Stimulated activated CD8-positive, alpha-beta memory T cell treated with anti-CD3 and anti-CD28 coated beads, Interleukin-4, amount 100 ng/mL, for 24 hours (primary cell): ENCODE measurements around the gene CLEC16A.

Experiments
- DNase-seq: peaks from one replicate; pipeline ENCODE4 v3.0.0-alpha.2; 2020; ENCODE audit warnings: low read depth

The CLEC16A gene

DNA sequence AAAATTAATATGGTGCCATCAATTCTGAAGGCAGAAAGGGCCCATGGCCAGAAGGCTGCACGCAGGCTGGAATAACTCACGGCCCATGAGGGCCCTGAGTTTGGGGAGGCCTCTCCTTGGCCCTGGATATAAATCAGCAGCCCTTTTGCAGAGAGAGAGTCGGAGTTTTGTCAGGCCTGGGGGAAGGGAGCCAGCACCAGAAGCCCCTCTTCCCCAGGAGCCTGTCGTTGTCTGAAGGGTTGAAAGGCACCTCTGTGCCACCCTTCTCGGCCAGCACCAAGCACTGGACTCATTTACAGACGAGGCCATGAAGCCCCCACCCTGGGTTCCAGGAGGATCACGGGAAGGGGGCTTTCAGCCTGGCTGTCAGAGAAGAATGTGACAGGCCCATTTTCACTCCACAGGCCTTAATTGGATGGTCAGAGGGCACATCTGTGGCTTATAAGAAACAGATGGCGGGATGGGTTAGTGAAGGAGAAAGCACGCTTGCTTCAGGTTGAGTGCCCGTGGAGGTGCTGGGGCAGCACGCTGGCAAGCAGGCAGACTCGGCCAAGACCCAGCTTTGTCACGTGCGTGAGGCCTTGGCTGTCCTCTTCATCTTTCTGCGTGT is 140.6 kb downstream of the CLEC16A start:
- no peak for DNase-seq

DNA sequence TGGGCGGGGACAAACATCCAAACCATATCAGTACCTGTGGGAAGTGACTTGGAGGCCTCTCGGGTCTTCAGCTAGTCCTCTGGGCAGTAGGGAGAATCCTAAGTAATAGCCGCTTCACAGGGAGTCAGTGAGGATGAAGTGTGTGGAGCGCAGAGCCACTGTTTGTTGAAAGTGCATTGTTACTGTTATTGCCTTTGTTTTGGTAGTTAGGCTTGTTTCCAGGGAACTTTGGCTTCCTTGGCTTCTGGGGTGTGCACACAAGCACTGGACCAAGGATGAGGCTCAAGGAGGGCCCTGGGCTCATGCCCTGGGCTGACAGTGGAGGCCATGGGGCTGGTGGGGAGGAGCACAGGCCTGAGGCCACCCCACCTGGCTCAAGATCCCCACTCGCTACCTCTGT is 141.6 kb downstream of the CLEC16A start:
- DNase-seq: no peak

DNA sequence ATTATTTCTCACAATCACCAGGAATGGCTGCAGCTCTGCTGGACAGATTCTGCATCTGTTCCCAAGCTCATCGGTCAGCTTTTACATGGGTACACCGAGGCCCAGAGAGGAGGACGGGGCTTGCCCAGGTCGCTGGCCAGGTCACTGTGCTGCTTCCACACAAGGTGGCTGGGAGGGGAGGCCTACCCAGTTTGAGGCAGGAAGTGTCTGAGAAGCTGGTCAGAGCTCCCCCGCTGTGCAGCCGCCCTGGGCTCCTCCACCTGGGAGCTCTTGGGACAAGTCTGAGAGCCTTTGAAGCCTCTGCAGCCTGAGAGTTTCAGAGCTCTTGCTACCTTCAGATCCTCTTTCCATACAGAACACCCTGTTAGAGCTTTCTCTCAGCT is 143.3 kb downstream of the CLEC16A start:
- DNase-seq: no peak

DNA sequence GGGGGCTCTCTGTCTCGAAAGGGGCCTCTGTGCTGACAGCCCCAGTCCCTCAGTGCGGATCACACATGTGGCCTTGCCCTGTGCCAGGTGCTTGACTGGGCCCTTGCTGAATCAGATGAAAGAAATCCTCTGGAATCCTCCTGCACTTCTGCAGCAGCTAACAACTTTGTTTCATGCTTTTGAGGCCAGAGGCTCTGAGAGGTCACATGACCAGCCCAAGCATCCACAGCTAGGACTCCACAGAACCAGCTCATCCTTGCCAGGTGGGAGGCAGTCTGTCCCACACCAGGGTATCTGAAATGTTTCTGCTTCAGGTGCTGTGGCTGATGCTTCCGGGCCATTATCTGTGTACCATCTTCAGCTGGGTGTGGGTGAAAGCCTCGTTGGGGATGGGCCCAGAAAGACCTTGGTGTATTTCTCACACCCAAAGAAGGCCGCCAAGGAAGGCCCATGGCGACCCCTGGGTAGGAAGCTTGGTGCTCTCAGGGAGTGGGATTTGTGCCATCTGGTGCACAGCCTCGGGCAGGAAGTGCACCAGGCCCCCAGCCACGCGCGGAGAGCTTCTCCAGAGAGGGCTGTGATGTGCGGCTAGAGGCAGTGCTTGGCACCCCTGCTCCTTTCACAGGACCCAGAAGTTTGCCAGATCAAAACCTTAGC is 143.8 kb downstream of the CLEC16A start:
- no peak for DNase-seq

DNA sequence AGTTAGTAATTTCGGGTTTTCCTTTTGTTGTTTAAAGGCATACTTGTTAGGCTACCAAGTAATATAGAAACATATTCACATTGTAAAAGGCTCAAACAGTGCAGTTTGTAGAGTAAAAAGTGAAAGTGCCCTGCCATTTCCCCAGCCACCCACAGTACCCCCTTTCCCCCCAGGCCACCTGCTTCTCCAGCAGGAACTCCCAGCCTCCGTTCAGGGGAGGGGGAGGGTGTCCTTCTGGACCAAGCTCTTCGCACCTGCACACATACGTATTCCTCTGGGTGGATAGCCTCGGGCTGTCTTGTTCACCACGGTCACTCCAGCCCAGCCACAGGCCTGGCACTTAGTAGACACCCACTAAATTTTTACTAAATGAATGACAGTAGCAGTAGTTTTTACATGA is 144.5 kb downstream of the CLEC16A start:
- no peak for DNase-seq

DNA sequence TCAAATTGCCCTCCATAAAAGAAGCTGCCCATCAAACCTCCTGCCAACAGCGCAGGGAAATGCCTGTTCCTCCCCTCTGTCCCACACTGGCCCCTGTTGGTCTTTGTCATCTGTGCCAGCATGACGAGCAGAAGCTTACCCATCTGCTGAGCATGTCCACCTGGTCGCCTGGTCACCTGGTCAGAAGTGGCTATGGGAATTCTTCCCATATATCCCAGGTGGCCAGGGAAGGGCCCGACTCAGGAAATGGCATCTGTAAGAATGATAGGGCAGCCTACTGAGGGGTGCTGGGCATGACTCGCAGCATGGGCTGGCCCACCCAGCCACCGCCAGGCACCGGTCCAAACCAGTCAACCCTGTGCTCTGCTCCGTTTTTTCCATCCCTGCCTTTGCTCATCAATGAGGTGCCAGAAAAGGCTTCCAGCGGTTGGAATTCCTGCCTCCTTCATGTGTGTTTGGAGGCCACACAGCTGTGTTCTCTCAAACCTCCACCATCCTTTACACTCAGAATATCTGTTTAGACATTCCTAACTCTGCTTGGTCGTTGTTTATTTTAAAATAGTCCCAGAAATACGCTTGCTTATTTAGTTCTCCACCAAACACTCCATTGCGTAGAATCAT is 145.2 kb downstream of the CLEC16A start:
- DNase-seq: no peak

DNA sequence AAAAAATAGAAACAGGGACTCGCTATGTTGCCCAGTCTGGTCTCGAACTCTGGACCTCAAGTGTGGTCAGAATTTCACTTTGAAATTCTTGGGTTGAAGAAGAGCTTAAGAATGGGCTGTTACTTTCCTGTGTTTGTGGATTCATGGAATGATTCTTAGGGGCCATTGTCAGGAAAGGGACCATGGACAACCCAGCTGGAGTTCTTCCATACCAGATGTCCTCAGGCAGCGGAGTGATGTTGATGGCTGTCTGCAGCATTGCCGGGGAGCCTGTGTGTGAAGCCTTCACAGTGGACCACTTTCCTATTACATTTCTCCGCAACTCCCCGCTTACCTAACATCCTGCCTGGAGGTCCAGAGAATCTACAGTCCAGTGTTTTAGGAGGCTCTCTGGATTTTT is 145.9 kb downstream of the CLEC16A start:
- DNase-seq: no peak

DNA sequence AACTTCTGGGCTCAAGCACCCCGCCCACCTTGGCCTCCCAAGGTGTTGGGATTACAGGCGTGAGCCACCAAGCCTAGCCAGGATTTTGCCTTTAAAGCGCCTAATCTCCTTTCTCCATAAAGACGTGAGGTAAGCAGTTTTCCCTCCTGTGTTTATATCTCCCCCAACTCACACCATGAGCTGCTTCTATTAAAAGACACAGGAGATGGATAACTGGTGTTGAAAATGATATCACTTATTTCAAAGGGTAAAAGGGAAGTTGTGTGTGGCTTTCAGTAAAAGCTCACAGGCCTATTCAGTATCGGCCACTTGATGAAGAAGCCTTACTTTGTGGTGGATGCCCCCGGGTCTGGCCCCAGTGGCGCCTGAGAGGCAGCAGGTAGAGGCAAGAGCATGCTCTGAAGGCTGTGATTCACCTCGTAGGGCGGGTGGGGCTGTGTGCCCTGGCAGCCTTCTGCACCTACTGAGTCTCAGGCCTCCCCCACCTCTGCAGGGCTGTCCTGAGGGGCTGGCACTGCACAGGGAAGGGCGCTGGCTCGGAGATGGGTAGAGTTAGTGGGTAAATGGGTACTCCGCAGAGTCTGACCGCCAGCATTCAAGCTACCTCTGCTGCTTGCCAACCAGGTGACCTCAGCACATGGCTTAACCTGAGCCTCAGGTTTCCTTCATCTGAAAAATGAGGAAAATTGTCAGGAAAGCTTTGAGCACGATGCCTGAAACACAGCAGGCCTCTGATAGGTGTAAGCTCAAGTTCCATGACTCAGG is 146.8 kb downstream of the CLEC16A start:
- no peak for DNase-seq

DNA sequence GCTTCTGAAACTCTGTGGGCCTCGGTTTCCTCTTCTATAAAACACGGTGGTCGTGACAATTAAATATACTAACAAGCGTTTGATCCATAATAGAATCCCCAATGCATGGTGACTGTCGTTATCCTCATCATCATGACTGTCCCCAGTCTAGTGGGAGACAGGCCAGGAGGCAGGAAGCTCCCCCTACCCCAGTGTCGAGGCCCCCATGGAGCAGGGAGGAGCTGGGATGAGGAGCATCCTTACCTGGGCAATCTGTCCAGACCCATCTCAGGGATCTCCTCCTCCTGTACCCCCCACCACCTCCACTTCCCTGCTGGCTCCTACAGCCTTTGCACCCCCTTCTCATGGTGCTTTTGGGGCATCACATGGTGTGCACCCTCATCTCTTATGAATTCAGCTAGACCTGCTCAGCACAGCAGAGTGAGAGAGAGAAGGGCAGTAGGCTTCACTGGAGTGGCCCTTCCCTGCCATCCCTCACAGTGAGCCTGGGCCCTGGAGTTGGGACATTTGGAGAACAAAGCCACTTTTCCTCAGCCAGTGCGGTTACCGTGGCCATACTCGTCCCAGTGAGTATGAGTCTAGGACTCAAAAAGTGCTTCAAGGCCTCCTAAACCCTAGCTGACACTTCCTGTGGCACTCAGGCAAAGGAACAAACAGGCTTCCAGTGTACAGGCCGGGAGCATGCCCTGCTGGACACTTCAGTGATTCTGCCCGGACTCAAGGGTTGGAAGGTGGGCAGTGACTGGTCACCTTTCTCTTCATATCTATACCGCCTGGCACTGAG is 148.6 kb downstream of the CLEC16A start:
- DNase-seq: no peak

DNA sequence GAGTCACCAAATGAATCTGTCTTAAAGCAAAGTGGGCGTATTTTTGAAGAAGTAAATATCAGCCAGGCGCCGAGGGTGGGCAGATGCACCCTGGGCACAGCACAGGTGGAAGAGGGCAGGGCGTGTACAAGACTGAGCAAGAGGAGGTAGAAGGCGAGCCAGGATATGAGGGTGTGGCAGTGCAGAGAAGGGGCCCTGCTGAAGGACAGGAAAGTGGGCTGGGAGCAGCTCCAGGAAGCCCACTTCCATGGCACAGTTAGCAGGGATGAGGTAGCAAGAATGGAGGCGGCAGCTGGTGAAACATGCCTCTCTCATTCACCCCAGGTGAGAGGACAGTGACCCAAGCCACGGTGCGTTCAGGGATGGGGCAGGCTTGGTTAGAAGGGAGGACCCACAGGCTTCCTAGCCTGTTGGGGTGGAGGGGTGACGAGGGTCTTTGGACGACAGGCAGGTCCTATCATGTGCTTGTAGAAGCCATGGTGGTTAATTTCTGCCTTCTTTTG is 149.3 kb downstream of the CLEC16A start:
- no peak for DNase-seq

DNA sequence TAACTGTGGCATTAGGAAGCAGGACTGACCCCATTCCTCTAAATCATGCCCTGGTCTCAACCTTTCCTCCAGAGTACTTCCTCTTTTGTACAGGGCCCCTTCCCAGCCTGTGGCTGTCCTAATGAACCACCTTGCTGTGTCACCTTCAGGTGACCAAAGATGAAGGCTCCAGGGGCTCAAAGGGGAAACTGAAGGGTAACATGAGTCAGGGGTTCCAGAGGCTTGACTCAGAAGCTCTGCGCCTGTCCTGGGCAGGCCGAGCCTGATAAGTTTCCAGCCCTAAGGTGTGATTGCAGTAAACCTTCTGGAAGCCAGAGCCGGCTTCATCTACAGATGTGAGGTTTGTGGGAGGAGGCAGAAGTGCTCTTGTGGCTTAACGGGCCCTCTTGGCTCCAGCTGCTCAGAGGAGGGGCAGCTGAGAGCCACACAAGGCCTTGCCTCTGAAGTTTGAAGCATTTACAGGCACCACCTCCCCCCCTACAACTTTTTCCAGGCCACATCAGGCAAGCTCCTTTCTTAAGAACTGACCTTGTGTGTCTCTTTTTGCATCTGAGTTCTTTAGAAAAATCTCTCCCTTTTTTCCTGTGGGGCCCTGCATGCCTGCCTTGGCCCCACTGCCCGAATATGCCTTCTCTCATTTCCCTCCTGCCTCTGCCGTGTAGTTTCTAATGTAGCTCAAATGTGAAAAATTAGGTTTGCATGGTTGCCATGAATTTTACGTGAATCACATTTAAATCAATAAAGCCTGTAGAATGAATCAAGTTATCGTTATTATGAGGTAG is 149.9 kb downstream of the CLEC16A start:
- peak; percentile 48 for DNase-seq

DNA sequence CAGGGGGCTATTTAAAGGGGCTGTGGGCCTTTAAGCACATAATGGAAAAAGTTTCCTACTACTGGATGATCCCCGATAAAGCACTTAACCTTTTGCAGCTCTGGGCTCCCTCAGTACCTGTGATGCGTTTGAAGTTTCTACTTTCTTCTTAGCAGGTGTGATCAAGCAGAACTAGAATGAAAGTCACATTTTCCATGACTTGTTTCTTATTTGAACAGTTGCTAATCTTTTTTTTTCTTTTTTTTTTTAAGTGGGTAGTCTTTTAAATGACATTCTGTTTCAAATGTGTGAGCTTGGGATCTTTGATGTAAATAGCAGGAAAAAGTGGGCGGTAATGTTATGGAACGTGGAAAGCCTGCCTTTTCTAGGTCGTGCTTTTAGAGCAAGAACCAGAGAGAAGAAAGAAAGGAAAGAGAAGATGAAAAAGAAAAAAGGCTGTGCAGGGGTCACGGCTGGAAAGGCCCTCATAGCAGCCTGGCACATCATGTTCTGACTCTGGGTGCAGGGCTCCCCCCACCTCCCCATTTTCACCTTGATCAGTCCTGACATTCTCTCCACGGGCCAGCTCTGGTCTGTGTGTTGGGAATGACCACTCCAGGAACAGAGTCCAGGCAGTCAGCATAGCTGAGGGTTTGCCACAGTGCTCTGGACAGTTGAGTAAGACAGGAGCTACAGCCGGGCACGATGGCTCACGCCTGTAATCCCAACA is 150.6 kb downstream of the CLEC16A start:
- no peak for DNase-seq

DNA sequence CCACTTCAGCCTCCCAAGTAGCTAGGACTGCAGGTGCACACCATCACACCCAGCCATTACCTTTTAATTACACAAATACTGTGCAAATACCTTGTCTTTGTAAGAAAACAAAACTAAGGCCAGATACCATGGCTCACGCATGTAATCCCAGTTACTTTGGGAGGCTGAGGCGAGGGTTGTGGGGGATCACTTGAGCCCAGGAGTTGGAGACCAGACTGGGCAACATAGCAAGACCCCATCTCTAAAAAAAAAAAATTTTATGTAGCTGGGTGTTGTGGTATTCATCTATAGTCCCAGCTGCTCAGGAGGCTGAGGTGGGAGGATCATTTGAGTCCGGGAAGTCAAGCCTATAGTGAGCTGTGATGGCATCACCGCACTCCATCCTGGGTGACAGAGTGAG is 151.6 kb downstream of the CLEC16A start:
- no peak for DNase-seq

DNA sequence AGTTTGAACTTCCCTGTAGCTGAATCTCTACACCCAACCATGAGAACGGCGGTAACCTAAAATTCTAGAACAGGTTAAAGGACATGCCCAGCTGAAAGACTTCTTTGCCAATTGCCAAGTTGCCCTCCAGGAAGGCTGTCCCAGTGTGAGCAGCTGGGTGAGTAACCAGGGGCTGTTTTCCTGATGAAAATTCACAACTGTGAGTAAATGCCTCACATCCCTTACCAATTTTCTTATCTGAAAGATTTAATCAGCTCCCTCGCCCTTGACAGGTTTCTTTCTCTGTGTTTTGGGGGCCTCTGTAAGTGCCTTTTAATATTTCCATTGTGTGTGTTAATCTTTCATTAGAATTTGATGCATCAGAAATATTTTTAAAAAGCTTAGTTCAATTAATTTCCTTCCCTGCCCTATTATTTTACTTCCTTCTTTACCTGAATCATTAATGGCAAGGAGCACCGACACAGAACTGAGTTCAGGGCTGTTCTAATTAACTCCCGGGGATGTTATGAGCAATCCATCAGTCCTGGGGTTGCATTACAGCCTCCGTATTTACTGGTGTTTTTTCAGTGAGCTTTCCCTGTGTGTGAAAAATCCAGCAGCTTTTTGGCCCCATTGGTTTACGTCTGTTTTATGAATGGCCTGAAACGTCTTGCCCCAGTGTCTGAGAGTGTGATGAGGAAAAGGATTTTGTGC is 152.9 kb downstream of the CLEC16A start:
- DNase-seq: no peak

DNA sequence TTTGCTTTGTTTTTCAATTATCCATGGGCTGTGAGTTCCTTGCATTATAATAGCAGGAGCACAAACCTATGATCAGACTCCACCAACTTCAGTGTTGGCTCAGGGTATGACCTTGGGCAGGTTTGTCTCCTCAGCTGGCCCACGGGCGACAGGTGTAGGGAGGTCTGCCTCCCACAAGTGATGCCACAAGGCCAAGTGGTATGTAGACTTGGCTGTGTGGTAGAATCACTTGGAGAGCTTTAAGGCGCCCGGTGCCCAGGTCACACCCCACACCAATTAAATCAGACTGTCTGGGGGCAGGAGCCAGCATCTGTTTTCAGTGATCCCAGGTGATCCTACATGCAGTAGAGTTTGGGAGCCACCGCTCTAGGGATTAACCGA is 153.4 kb downstream of the CLEC16A start:
- no peak for DNase-seq

DNA sequence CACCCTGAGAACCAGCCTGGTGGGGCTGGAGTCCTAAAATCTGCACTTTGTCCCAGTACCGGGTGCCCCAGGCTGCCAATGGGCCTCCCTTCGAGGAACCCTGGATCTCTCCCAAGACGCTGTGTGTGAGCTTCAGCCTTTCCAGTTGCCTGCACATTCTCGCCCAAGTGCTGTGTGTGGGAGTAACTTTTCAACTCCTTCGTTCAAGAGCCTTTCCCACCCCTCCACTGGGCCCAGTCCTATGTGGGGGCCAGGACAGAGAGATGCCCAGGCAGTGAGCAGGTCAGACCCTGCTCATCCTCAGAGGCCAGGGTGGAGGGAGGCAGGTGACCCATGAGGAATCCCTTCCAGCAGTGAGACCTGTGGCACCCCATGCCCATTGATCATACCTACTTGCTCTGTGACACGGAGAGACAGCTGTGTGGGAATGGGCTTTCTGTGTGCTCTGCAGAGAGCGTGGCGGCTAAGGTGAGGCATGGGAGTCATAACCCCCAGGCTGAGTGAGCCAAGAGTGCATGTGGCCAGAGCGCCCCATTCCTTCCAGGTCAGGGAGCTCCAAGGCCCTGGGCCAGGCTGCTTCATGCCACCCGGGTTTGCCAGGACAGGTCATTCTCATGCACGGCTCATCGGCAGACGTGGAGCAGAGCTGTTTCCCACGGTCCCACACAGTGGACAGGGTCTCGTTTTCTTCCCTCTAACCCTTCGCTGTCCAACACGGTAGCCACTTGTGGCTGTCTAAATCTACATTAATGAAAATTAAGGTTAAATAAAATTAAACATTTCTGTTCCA is 154.4 kb downstream of the CLEC16A start:
- DNase-seq: no peak

DNA sequence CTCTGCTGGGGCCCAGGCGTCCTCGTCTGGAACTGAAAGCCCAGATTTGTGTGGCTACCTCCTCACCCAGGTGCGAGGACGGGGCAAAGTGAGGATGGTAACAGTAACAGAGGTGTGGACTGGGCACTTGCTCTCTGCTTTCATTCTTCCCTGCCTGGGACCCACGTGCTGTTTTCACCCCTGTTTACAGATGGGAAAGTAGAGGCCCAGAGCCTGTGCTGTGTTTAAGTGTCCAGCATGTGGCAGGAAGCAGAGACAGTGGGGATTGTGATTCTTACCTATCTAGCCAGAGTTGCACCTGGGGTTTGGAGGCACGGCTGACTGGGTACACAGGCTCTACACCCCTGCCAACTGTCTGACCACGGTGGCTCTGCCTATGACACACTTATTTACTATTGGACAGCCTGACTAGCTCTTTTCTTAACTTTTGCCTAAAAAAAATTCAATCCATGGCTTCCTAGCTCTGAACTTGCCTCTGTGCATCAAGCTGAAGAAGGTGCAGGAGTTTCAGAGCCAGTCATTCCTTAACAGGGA is 155.4 kb downstream of the CLEC16A start:
- DNase-seq: no peak

DNA sequence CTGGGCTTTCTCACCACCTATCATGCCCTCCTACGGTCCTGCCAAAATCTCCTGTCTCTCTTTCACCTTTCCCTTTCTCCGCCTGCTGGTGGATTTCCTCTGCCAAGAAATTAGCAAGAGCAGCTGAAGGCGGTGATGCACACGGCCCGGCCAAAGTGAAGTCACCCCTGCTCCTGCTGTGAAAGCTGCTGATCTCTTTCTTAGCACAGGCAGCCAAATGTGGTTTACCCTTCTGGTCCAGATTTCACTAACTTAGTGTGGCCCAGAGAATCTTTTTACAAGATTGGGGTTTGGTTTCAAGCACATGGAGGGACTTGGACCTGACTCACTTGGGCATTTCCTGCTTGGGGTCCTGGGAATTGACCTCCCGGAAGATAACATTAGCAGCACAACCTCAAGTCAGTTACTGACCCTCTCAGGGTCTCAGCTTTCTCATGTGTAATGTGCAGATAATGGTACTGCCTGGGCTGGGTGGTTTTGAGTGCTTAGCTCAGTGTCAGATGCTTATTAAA is 155.9 kb downstream of the CLEC16A start:
- DNase-seq: peak; percentile 45

DNA sequence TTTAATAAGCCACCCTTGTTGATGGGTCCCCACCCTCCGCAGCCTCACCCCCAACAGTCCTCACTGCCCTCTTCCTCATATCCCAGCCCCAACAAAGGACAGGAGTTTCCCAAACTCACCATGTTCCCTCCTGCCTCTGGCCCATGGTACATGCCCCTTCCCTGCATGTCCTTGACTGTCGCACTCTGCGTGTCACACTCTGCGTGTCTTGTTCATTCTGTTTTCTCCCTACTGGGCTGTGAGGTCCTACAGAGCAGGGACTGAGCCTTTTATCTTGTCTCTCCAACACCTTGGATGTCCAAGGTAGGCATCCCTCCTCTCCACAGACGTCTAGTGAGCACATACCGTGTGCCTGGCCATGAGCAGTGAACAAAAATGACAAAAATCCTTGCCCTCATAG is 156.9 kb downstream of the CLEC16A start:
- no peak for DNase-seq
